Body of pancreas (tissue), 4 donors: ENCODE results near the gene SEMA4D. TPM values are rescaled to one million over a fixed set of nuclear protein-coding genes. Genes with fewer than 3 reads are reported as not detected.

Experiments
- ATAC-seq: fragments of 150-250 bp; one replicate; pipeline ENCODE4 v1.9.1; 2016
- DNase-seq, 4 donors: peaks; one replicate each; pipeline ENCODE4 v3.0.0-alpha.2; 2019
- H3K27ac ChIP-seq, 4 donors: fragments of 200-600 bp; sonication (generic); 1 replicate in 3 of 4; 2 replicates in 1 of 4; pipeline versions ENCODE4 v1.5.1 to v1.6.1; 2016 to 2019; ENCODE audit warnings: mild to moderate bottlenecking in 1 of 4, mixed read lengths in 1 of 4, moderate library complexity in 1 of 4
- H3K27me3 ChIP-seq, 2 donors: fragments of 200-600 bp; sonication (generic); one replicate each; pipeline ENCODE4 v1.6.0; 2016; ENCODE audit warnings: mild to moderate bottlenecking in 1 of 2
- H3K36me3 ChIP-seq, 2 donors: fragments of 200-600 bp; sonication (generic); replicated peaks in 1 of 2; 2 replicates each; pipeline ENCODE4 v1.5.1; 2016; ENCODE audit warnings: low read depth in 2 of 2; ENCODE audit not compliant: insufficient read depth in 1 of 2
- H3K4me1 ChIP-seq: fragments of 200-600 bp; sonication (generic); one replicate; pipeline ENCODE4 v1.6.0; 2016
- H3K4me3 ChIP-seq, 2 donors: fragments of 200-600 bp; sonication (generic); 1 replicate in 1 of 2; 2 replicates in 1 of 2; pipeline ENCODE4 v1.5.1; 2016 to 2019
- H3K9me3 ChIP-seq, 3 donors: fragments of 200-600 bp; sonication (generic); 1 replicate in 2 of 3; 2 replicates in 1 of 3; pipeline ENCODE4 v1.5.1; 2016
- CTCF ChIP-seq, 7 experiments: fragments of 450-650 bp in 4 of 7; fragments of 200-600 bp in 3 of 7; sonication (generic) in 3 of 7; IDR thresholded peaks; one replicate each; pipeline ENCODE4 v1.5.1; 2016 to 2019; ENCODE audit warnings: antibody characterized with exemption in 7 of 7
- POLR2A ChIP-seq, 3 donors: fragments of 450-650 bp; IDR thresholded peaks; one replicate each; pipeline ENCODE4 v1.6.1; 2016; ENCODE audit warnings: antibody characterized with exemption in 3 of 3, mild to moderate bottlenecking in 2 of 3
- WGBS, 2 donors: methylation state at CpG; one replicate each; pipeline ENCODE4 v1.1.5; 2017; 5-methylcytosine and 5-hydroxymethylcytosine counted together
- intact Hi-C: fragments of 100-400 bp; cut with DNase I; formaldehyde crosslinking; loops from one replicate; pipeline ENCODE4 v1.15.1; 2023
- total RNA-seq, 2 donors: library from RNA; depleted of rRNA; stranded (reverse); fragments of >200 nt; gene quantifications; one replicate each; pipeline ENCODE4 v1.1.0, GENCODE V29; 2016

Gene SEMA4D
- total RNA-seq, 2 donors from 2014 or later = 15.6 to 18.1 TPM

- ATAC-seq (no peak), DNase-seq (no peak)
- Histone ChIP-seq H3K36me3 (no peaks in the 10 kb centered on the region), H3K4me3 (no peak overlapping the region), H3K9me3 (no peaks in the 10 kb centered on the region), H3K4me1 (peaks cover 10% of the 10 kb centered on the region), H3K27me3 (no peaks in the 10 kb centered on the region), H3K27ac (no peak overlapping the region)
- intact Hi-C loops = no loop called here
- TF ChIP-seq POLR2A (IDR thresholded peaks at IDR 0.05) (no peak), CTCF (IDR thresholded peaks at IDR 0.05) (no peak)
- WGBS, 2 donors = 75 to 81% methylated on average over 6 of the region's 6 CpGs
Measured at GRCh38 chr9:89514956-89515355, 17.0 kb upstream of the SEMA4D start.

GRCh38 chr9:89514337-89514736, 16.4 kb upstream of the SEMA4D start:
- Histone ChIP-seq H3K27me3 (no peaks in the 10 kb centered on the region), H3K9me3 (no peaks in the 10 kb centered on the region), H3K4me1 (peaks cover 3% of the 10 kb centered on the region), H3K4me3 (no peak overlapping the region), H3K36me3 (no peaks in the 10 kb centered on the region), H3K27ac (no peak overlapping the region)
- TF ChIP-seq CTCF (IDR thresholded peaks at IDR 0.05) = no peak
- TF ChIP-seq POLR2A (IDR thresholded peaks at IDR 0.05) = no peak
- 70 to 74% methylated on average over 5 of the region's 5 CpGs for WGBS, 2 donors
- ATAC-seq (no peak), DNase-seq (no peak)
- intact Hi-C loops = no loop called here

GRCh38 chr9:89513837-89514236, 15.9 kb upstream of the SEMA4D start:
- Histone ChIP-seq H3K4me3 (no peak overlapping the region), H3K27me3 (no peaks in the 10 kb centered on the region), H3K36me3 (no peaks in the 10 kb centered on the region), H3K27ac (no peak overlapping the region), H3K4me1 (no peaks in the 10 kb centered on the region), H3K9me3 (no peaks in the 10 kb centered on the region)
- no peak for ATAC-seq
- 76 to 90% methylated on average over 3 of the region's 3 CpGs for WGBS, 2 donors
- DNase-seq = no peak
- TF ChIP-seq POLR2A (IDR thresholded peaks at IDR 0.05) = no peak
- no peak for TF ChIP-seq CTCF (IDR thresholded peaks at IDR 0.05)
- intact Hi-C loops = no loop called here

- 89 to 91% methylated on average over 7 of the region's 7 CpGs for WGBS, 2 donors
Measured at GRCh38 chr9:89512382-89512781, 14.5 kb upstream of the SEMA4D start.

More at GRCh38 chr9:89512382-89512781, 14.5 kb upstream of the SEMA4D start:
- Histone ChIP-seq H3K4me3 (no peak overlapping the region), H3K27me3 (no peaks in the 10 kb centered on the region), H3K9me3 (no peaks in the 10 kb centered on the region), H3K4me1 (no peaks in the 10 kb centered on the region), H3K27ac (no peak overlapping the region), H3K36me3 (no peaks in the 10 kb centered on the region)
- TF ChIP-seq POLR2A (IDR thresholded peaks at IDR 0.05) (no peak), CTCF (IDR thresholded peaks at IDR 0.05) (no peak)
- intact Hi-C loops = no loop called here
- DNase-seq (no peak), ATAC-seq (no peak)
